GM12873 (cell line): ENCODE data around the gene ALDH3A2.

Source experiments
- TF ChIP-seq, protein P1 (sequence below): IDR thresholded peaks from 2 replicates; pipeline ENCODE4 v1.5.1; 2012; ENCODE audit warnings: low read depth, mild to moderate bottlenecking, moderate library complexity, low read length, control low read depth; ENCODE audit not compliant: insufficient read depth; ENCODE audit errors: missing control alignments

ALDH3A2 gene

DNA sequence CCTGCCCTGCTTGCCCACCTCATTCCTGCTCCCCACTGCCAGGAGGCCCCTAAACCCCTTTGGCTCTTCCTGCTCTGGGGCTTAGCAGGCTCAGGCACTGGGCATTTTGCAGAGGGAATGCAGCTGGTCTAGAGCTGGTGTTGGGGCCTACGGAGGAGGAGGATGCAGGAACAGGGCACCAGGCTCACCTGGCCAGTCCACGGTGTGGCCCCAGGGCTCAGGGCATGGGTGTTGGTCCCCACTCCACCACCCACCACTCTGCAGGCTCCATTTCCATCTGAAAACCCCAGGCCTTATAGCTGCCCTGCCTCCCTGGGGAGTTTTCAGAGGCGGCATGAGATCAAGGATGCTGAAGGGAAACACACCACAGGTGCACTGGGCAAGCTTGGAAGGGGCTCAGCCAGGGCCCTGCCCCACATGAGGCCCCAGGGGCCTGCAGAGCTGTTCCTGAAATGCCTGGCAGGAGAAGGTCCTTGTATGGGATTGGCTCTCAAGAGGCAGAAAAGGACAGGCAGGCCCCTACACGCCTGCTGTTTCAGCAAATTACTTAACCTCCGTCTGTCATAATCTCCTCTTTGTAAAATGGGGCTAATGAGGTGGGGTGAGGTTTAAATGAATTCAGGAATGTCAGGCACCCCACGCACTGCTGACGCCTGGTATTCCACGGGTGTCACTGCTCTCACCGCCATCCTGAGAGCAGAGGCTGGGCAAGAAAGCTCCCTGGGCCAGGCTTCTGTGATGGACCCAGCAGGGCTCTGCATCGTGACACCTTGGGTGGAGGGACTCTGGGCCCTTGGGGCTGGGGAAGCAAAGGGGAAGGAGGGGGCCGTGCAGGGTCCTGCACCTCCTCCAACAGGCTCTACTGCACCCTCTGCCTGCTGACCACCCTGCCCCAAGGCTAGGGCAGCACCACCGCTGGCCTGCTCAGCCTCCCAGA is 58.5 kb downstream of the ALDH3A2 start:
- TF ChIP-seq, protein P1, sequence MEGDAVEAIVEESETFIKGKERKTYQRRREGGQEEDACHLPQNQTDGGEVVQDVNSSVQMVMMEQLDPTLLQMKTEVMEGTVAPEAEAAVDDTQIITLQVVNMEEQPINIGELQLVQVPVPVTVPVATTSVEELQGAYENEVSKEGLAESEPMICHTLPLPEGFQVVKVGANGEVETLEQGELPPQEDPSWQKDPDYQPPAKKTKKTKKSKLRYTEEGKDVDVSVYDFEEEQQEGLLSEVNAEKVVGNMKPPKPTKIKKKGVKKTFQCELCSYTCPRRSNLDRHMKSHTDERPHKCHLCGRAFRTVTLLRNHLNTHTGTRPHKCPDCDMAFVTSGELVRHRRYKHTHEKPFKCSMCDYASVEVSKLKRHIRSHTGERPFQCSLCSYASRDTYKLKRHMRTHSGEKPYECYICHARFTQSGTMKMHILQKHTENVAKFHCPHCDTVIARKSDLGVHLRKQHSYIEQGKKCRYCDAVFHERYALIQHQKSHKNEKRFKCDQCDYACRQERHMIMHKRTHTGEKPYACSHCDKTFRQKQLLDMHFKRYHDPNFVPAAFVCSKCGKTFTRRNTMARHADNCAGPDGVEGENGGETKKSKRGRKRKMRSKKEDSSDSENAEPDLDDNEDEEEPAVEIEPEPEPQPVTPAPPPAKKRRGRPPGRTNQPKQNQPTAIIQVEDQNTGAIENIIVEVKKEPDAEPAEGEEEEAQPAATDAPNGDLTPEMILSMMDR, result no peak

DNA sequence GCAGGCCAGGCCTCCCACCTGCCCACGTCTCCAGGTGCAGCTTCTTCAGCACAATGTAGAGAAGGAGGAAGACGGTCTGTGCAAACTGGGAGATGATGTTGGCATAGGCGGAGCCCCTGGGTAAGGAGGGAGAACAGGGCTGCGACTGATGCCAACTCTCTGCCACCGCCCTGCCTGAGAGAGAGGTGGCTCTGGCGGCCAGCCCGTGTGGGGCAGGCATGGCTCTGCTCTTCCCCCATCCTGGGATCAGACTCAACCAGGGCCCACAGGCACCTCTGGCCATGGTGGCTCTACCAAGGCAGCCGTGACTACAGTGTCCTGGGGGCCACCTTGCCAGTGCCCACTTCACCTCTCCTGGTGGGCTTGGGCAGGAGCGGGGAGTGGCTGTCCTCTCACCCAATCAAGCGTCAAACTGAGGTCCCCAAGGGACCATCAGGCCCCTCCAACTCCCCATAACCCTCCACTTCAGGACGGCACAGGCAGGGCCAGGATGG is 59.2 kb downstream of the ALDH3A2 start:
- TF ChIP-seq, protein P1, result no peak

DNA sequence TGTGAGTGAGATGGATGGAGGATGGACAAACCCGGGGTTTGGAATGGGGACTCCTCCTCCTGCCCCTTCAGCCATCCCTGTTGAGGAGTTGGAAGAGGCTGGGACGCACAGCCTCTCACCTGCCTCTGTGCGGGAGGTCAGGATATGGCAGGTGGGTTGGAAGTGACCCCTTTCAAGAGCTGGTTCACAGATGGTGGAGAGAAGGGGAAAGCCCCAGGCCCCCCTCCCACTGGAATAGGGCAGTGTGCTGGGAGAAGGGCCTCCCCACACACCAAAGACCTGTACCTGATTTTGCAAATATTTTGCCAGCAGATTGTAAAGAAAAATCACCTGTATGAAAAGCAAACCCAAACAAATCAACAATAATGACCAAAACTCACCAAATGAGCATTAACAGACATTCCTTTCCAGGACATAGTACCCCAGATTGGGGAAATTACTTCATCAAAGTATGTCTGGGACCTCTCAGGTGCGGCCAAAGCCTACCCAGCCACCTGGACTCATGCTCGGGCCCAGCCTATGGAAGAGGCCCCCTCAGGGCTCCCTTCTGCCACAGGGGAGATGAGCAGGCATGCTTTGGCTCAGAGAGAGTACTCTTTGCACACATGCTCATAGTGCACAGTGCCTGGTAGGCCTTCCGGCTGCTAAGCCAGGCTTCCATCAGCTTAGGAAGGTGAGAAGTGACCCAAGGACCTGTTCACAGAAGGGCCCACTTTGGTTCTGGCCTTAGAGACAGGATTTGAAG is 60.1 kb downstream of the ALDH3A2 start:
- TF ChIP-seq, protein P1, result no peak

DNA sequence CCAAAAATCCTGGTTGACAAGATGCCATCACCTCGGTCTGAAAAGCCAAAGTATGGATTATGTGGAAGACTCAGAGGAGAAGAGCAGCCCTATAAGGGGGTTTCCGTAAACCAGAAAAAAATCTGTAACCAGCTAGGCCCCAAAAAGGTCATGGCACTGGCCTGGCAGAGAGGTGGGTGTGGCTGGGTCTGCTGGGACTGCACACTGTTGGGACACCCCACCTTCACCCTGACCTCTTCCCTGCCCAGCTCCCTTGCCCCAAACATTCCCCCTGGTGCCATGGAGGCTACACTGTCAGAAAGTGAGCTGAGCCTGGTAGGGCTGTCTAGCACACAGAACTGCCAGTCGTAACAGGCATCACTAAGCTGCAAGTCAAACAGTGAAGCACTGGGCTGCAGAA is 61.3 kb downstream of the ALDH3A2 start:
- TF ChIP-seq, protein P1, result no peak

DNA sequence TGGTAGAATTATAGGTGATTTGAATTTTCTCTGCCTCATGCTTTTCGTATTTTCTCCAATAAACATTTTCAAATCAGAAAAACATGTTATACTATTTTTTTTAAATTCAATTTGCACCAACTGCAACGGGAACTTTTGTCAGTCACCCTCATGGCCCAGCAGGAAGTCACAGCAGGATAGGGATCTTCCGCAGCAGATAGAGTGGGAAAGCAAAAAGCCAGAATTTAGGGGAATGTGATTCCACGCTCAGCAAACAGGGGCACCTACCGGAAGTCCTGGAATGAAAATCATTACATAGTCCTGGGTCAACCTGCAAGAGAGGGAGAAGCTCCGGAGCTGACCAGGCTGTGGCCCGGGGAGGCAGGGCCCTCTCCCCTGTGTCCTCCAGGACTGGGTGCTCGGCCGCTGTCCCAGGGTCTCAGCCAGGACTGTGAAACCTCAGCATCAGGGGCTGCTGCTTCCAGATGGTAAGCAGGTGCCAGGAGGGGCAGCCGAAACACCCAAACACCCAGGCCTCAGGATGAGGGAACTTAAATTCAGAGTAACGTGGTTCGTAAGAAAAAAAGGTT is 64.0 kb downstream of the ALDH3A2 start:
- TF ChIP-seq, protein P1, result no peak

DNA sequence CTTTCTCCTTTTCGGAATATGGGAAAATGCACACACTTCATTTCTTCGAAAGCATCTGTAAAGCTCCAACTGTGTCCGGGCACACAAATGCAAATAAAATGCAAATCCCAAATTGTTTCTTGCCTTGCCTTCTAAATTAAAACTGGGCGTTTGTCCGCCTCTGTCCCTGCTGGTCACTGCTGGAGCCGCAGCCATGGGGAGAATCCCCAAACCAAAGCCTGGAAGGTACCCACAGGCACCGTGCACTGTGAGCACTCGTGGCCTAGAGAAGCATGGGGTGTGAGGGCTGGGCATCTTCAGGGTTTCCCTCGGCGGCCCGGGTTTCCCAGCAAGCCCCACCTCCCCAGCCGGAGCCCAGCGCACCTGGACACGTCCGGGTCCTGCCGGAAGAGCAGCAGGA is 64.9 kb downstream of the ALDH3A2 start:
- TF ChIP-seq, protein P1, result peak; percentile 16

DNA sequence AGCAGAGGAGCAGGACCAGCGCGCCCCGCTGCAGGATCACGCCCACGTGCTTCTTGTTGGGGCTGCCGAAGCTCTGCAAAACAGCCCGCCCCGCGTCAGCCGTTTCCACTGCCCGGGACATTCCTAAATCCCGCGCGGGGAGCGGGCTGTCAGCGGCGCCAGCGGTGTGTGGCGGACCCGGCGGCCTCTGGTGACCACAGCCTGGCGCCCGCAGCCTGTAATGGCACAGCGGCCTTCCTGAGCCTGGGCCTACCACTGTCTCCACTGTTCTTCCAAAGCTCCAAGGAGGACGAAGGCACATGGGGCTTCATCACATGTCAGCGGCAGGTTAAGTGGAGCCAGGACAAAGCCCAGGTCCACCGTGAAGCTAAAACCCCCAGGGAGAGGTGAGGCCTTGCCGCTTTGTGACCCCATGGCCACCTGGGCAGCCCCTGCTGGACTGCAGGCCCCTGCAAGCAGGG is 65.4 kb downstream of the ALDH3A2 start:
- TF ChIP-seq, protein P1, result no peak
